H9 (cell line): Measurements from ENCODE around the gene XXYLT1. TPM values are rescaled to one million over a fixed set of nuclear protein-coding genes. Genes with fewer than 3 reads are reported as not detected.
A peak's percentile ranks its signal among the peaks of the same experiment; 100 is the strongest.

Experiments used
- DNase-seq: peaks from one replicate; pipeline ENCODE4 v3.0.0-alpha.2; 2017
- H2AFZ ChIP-seq: one replicate; pipeline ENCODE4 v1.6.1; 2013; ENCODE audit warnings: mild to moderate bottlenecking, low read length, control low read depth, moderate library complexity
- H2AK5ac ChIP-seq: 2 replicates; pipeline ENCODE4 v1.6.1; 2013; ENCODE audit warnings: low read length, control low read depth, mixed read lengths; ENCODE audit not compliant: insufficient read length
- H2BK120ac ChIP-seq: one replicate; pipeline ENCODE4 v1.6.1; 2013; ENCODE audit warnings: low read depth, mild to moderate bottlenecking, low read length, control low read depth, inconsistent platforms; ENCODE audit not compliant: poor library complexity, severe bottlenecking
- H2BK12ac ChIP-seq: 2 replicates; pipeline ENCODE4 v1.6.1; 2013; ENCODE audit warnings: low read length, control low read depth, mixed read lengths, low read depth; ENCODE audit not compliant: insufficient read length
- H2BK15ac ChIP-seq: 2 replicates; pipeline ENCODE4 v1.6.1; 2013; ENCODE audit warnings: low read depth, low read length, control low read depth
- H2BK20ac ChIP-seq: one replicate; pipeline ENCODE4 v1.6.1; 2013; ENCODE audit warnings: low read depth, mild to moderate bottlenecking, low read length, control low read depth, inconsistent platforms; ENCODE audit not compliant: poor library complexity, severe bottlenecking
- H2BK5ac ChIP-seq: 2 replicates; pipeline ENCODE4 v1.6.1; 2013; ENCODE audit warnings: low read length, control low read depth, mixed read lengths; ENCODE audit not compliant: insufficient read length
- H3K14ac ChIP-seq: 2 replicates; pipeline ENCODE4 v1.6.1; 2013; ENCODE audit warnings: low read length, control low read depth; ENCODE audit not compliant: insufficient read depth
- H3K18ac ChIP-seq: 2 replicates; pipeline ENCODE4 v1.6.1; 2013; ENCODE audit warnings: low read depth, mild to moderate bottlenecking, mixed read lengths, low read length, control low read depth; ENCODE audit not compliant: insufficient read length
- H3K23ac ChIP-seq: 2 replicates; pipeline ENCODE4 v1.6.1; 2013; ENCODE audit warnings: low read length, control low read depth, mixed read lengths, low read depth; ENCODE audit not compliant: insufficient read length
- H3K23me2 ChIP-seq: 2 replicates; pipeline ENCODE4 v1.6.1; 2013; ENCODE audit warnings: low read depth, mild to moderate bottlenecking, mixed read lengths, low read length, control low read depth; ENCODE audit not compliant: insufficient read length, poor library complexity, severe bottlenecking
- H3K27ac ChIP-seq: 2 replicates; pipeline ENCODE4 v1.5.1; 2013; ENCODE audit warnings: low read length, control low read depth, mixed read lengths, low read depth; ENCODE audit not compliant: insufficient read length
- H3K27me3 ChIP-seq: 2 replicates; pipeline ENCODE4 v1.6.1; 2013; ENCODE audit warnings: low read length, control low read depth, inconsistent platforms; ENCODE audit not compliant: insufficient read depth
- H3K4ac ChIP-seq: 2 replicates; pipeline ENCODE4 v1.6.1; 2013; ENCODE audit warnings: low read depth, mild to moderate bottlenecking, control low read depth, inconsistent platforms, low read length, moderate library complexity
- H3K4me1 ChIP-seq: 2 replicates; pipeline ENCODE4 v1.6.1; 2013; ENCODE audit warnings: low read length, control low read depth, inconsistent platforms; ENCODE audit not compliant: insufficient read depth
- H3K4me2 ChIP-seq: 2 replicates; pipeline ENCODE4 v1.6.1; 2013; ENCODE audit warnings: low read length, control low read depth, mixed read lengths; ENCODE audit not compliant: insufficient read length, insufficient read depth
- H3K56ac ChIP-seq: 2 replicates; pipeline ENCODE4 v1.6.1; 2013; ENCODE audit warnings: low read depth, mild to moderate bottlenecking, mixed read lengths, low read length, control low read depth; ENCODE audit not compliant: insufficient read length
- H3K79me1 ChIP-seq: 2 replicates; pipeline ENCODE4 v1.6.1; 2013; ENCODE audit warnings: low read depth, mild to moderate bottlenecking, moderate library complexity, low read length, control low read depth, inconsistent platforms; ENCODE audit not compliant: insufficient read depth, poor library complexity, severe bottlenecking
- H3K79me2 ChIP-seq: 2 replicates; pipeline ENCODE4 v1.6.1; 2013; ENCODE audit warnings: low read length, control low read depth, inconsistent platforms; ENCODE audit not compliant: insufficient read depth
- H3K9ac ChIP-seq: 2 replicates; pipeline ENCODE4 v1.6.1; 2013; ENCODE audit warnings: low read length, control low read depth, mixed read lengths; ENCODE audit not compliant: insufficient read length; ENCODE audit errors: extremely low read depth
- H3K9me3 ChIP-seq: one replicate; pipeline ENCODE4 v1.6.1; 2013; ENCODE audit warnings: low read depth, low read length, inconsistent platforms; ENCODE audit not compliant: control insufficient read depth
- H3T11ph ChIP-seq: one replicate; pipeline ENCODE4 v1.6.1; 2013; ENCODE audit warnings: mild to moderate bottlenecking, low read length, control low read depth, inconsistent platforms
- H4K20me1 ChIP-seq: one replicate; pipeline ENCODE4 v1.6.1; 2013; ENCODE audit not compliant: control insufficient read depth, insufficient read length, insufficient read depth
- H4K5ac ChIP-seq: 2 replicates; pipeline ENCODE4 v1.6.1; 2013; ENCODE audit warnings: low read depth, mild to moderate bottlenecking, mixed read lengths, low read length, control low read depth; ENCODE audit not compliant: insufficient read length
- H4K8ac ChIP-seq: replicated peaks from 2 replicates; pipeline ENCODE4 v1.6.1; 2013; ENCODE audit warnings: low read length, control low read depth, mixed read lengths, low read depth; ENCODE audit not compliant: insufficient read length
- H4K91ac ChIP-seq: 2 replicates; pipeline ENCODE4 v1.6.1; 2013; ENCODE audit warnings: low read depth, mild to moderate bottlenecking, moderate library complexity, mixed read lengths, low read length, control low read depth; ENCODE audit not compliant: insufficient read length
- H3K27ac Mint-ChIP-seq, 3 experiments: 2 replicates in 2 of 3; 3 replicates in 1 of 3; pipeline ENCODE4 v1.8.0; 2020 to 2021; ENCODE audit warnings: mixed read lengths in 3 of 3, mild to moderate bottlenecking in 1 of 3, moderate library complexity in 1 of 3
- H3K27me3 Mint-ChIP-seq: 2 replicates; pipeline ENCODE4 v1.8.0; 2021; ENCODE audit warnings: low read depth, mild to moderate bottlenecking, moderate library complexity, mixed read lengths
- H3K36me3 Mint-ChIP-seq, 3 experiments: 2 replicates in 2 of 3; 3 replicates in 1 of 3; pipeline ENCODE4 v1.8.0; 2020 to 2021; ENCODE audit warnings: low read depth in 3 of 3, mixed read lengths in 3 of 3; ENCODE audit not compliant: insufficient read depth in 1 of 3
- H3K4me1 Mint-ChIP-seq, 2 experiments: 2 replicates each; pipeline ENCODE4 v1.8.0; 2020; ENCODE audit warnings: mixed read lengths in 2 of 2
- H3K4me3 Mint-ChIP-seq, 2 experiments: 2 replicates in 1 of 2; 3 replicates in 1 of 2; pipeline ENCODE4 v1.8.0; 2020 to 2021; ENCODE audit warnings: mild to moderate bottlenecking in 2 of 2, mixed read lengths in 2 of 2, moderate library complexity in 1 of 2
- H3K9me3 Mint-ChIP-seq, 2 experiments: 2 replicates in 1 of 2; 3 replicates in 1 of 2; pipeline ENCODE4 v1.8.0; 2020; ENCODE audit warnings: mild to moderate bottlenecking in 2 of 2, mixed read lengths in 2 of 2, moderate library complexity in 1 of 2
- WGBS: extraction: QIAGEN DNeasy Blood & Tissue Kit; methylation state at CpG from one replicate; pipeline ENCODE4 v1.1.7; 2013; ENCODE audit warnings: missing lambda C conversion rate, low lambda C conversion rate, mixed read lengths; ENCODE audit not compliant: insufficient read length; ENCODE audit errors: extremely low coverage; 5-methylcytosine and 5-hydroxymethylcytosine counted together
- total RNA-seq: library from RNA; stranded (reverse); gene quantifications from 2 replicates; pipeline ENCODE4 v1.2.1, GENCODE V29; 2021
- TF ChIP-seq, protein P1 (sequence below): fragments of 200-600 bp; sonication (generic); conservative IDR thresholded peaks from 3 replicates; pipeline ENCODE4 v1.8.0; 2021; ENCODE audit warnings: antibody characterized with exemption, mild to moderate bottlenecking

Gene XXYLT1
- total RNA-seq, 1 experiment from 2014 or later: 22.7 TPM

DNA sequence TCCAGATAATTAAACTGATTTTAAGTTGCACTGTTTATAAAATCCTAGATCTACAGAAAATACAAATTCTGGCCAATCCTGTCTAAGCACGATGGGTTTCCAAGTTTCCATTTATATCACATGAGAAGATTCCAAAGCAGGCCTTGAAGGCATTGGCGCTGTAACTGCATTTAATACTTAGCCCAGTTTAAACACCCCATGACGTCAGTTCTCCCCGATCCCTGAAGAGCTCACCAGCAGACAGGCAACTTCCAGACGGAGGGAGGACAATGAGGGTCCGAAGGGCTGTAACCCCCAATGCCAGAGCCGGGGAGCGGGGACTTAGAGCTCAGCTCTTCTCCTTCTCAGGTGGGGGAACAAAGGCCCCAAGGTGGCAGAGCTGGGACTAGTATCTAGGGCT lies 117.3 kb downstream of the XXYLT1 start:
- H3K79me1 ChIP-seq: no peaks in the 10 kb centered on the region
- H3K4me2 ChIP-seq: no peak overlapping the region
- no peak overlapping the region for H3K9ac ChIP-seq
- peaks cover 19% of the 10 kb centered on the region; the same call in 1 of the 2 replicates for H3K4me1 ChIP-seq
- no peaks in the 10 kb centered on the region; the same call in 1 of the 2 replicates for H3K27me3 Mint-ChIP-seq
- no peak overlapping the region for H2AFZ ChIP-seq
- no peak overlapping the region for H2BK20ac ChIP-seq
- H3K27me3 ChIP-seq: no peaks in the 10 kb centered on the region
- H2BK120ac ChIP-seq: no peak overlapping the region
- H3K4me1 Mint-ChIP-seq: peaks cover 63 to 78% of the 10 kb centered on the region in 2 experiments
- no peak overlapping the region for H4K5ac ChIP-seq
- no peak overlapping the region for H3T11ph ChIP-seq
- TF ChIP-seq, protein P1, sequence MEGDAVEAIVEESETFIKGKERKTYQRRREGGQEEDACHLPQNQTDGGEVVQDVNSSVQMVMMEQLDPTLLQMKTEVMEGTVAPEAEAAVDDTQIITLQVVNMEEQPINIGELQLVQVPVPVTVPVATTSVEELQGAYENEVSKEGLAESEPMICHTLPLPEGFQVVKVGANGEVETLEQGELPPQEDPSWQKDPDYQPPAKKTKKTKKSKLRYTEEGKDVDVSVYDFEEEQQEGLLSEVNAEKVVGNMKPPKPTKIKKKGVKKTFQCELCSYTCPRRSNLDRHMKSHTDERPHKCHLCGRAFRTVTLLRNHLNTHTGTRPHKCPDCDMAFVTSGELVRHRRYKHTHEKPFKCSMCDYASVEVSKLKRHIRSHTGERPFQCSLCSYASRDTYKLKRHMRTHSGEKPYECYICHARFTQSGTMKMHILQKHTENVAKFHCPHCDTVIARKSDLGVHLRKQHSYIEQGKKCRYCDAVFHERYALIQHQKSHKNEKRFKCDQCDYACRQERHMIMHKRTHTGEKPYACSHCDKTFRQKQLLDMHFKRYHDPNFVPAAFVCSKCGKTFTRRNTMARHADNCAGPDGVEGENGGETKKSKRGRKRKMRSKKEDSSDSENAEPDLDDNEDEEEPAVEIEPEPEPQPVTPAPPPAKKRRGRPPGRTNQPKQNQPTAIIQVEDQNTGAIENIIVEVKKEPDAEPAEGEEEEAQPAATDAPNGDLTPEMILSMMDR: no peak
- DNase-seq: no peak
- no peak overlapping the region for H2BK15ac ChIP-seq
- H2BK5ac ChIP-seq: no peak overlapping the region
- no peak overlapping the region for H4K91ac ChIP-seq
- no peak overlapping the region for H3K4ac ChIP-seq
- no peak overlapping the region for H3K56ac ChIP-seq
- H4K20me1 ChIP-seq: no peaks in the 10 kb centered on the region
- peak overlapping the region in 2 of 3 experiments; percentile 79 to 95; a peak in 3 of 7 replicates for H3K27ac Mint-ChIP-seq
- no peak overlapping the region for H3K18ac ChIP-seq
- peak overlapping the region in 1 of 2 experiments; percentile 31; a peak in 1 of 5 replicates for H3K4me3 Mint-ChIP-seq
- H3K79me2 ChIP-seq: no peaks in the 10 kb centered on the region; the same call in 1 of the 2 replicates
- H3K27ac ChIP-seq: no peak overlapping the region
- H3K14ac ChIP-seq: no peak overlapping the region
- H3K9me3 Mint-ChIP-seq: no peaks in the 10 kb centered on the region
- WGBS: no CpG with 5 or more reads among the region's 8 CpGs
- no peaks in the 10 kb centered on the region for H3K9me3 ChIP-seq
- H3K23ac ChIP-seq: no peak overlapping the region
- no peak overlapping the region for H4K8ac ChIP-seq
- H2BK12ac ChIP-seq: no peak overlapping the region
- H2AK5ac ChIP-seq: no peak overlapping the region
- no peaks in the 10 kb centered on the region for H3K23me2 ChIP-seq
- H3K36me3 Mint-ChIP-seq: peaks cover 2 to 8% (median 8%) of the 10 kb centered on the region in 3 experiments; a peak in 5 of 7 replicates
